A549 (cell line): ENCODE data around the gene PSMF1. TPM values are rescaled to one million over a fixed set of nuclear protein-coding genes. Genes with fewer than 3 reads are reported as not detected.

Experiments used
- ATAC-seq, 2 experiments: fragments of 200-7000 bp in 1 of 2; fragments of >200 bp in 1 of 2; cut with Nextera tagmentation in 1 of 2; cut with Tn5 transposase in 1 of 2; 3 replicates each; pipeline versions ENCODE4 v1.8.0 to v1.9.1; 2018 to 2020; ENCODE audit warnings: mild to moderate bottlenecking in 1 of 2, moderate library complexity in 1 of 2
- CTCF ChIA-PET: fragments of 300-600 bp; sonication (Branson Sonifier 250); formaldehyde crosslinking; extraction: SDS; loops from one replicate; lab custom pipeline; 2021; ENCODE audit warnings: antibody characterized with exemption, inconsistent platforms; lab: Yijun Ruan, JAX
- POLR2A ChIA-PET: fragments of 350-600 bp; formaldehyde crosslinking; extraction: SDS; loops from one replicate; lab custom pipeline; 2021; ENCODE audit warnings: antibody characterized with exemption, inconsistent platforms; lab: Yijun Ruan, JAX
- DNase-seq, 2 experiments: peaks; one replicate each; pipeline versions ENCODE4 v3.0.0 to v3.0.0-alpha.2; 2011 to 2016; ENCODE audit warnings: low read depth in 1 of 2, low spot score in 1 of 2
- FAIRE-seq: peaks from 2 replicates; lab custom pipeline; 2011; peaks lifted over from hg19 to GRCh38; lab: Jason Lieb, UNC
- H3K27ac ChIP-seq, 2 experiments: fragments of >200 bp; sonication (Bioruptor Twin); formaldehyde crosslinking; 3 replicates each; pipeline ENCODE4 v1.5.1; 2016 to 2017
- H3K4me1 ChIP-seq: fragments of >200 bp; sonication (Bioruptor Twin); formaldehyde crosslinking; 3 replicates; pipeline ENCODE4 v1.6.1; 2016
- H3K4me2 ChIP-seq: fragments of >200 bp; sonication (Bioruptor Twin); formaldehyde crosslinking; 3 replicates; pipeline ENCODE4 v1.6.1; 2016
- H3K4me3 ChIP-seq: fragments of >200 bp; sonication (Bioruptor Twin); formaldehyde crosslinking; 3 replicates; pipeline ENCODE4 v1.5.1; 2016
- H3K9me3 ChIP-seq: fragments of >200 bp; sonication (Bioruptor Twin); formaldehyde crosslinking; 3 replicates; pipeline ENCODE4 v1.6.1; 2016
- BHLHE40 ChIP-seq: IDR thresholded peaks from 2 replicates; pipeline ENCODE4 v1.6.1; 2012; ENCODE audit warnings: low read depth, low read length, inconsistent platforms
- CBX2 ChIP-seq: fragments of 200-600 bp; sonication (generic); IDR thresholded peaks from 2 replicates; pipeline ENCODE4 v1.6.1; 2016; ENCODE audit warnings: low read depth, mild to moderate bottlenecking, borderline replicate concordance
- CEBPB ChIP-seq, 2 experiments: fragments of >200 bp in 1 of 2; sonication (Bioruptor Twin) in 1 of 2; formaldehyde crosslinking in 1 of 2; IDR thresholded peaks; 2 replicates each; pipeline ENCODE4 v1.6.1; 2012 to 2016
- CHD4 ChIP-seq: fragments of 200-600 bp; sonication (generic); IDR thresholded peaks from 2 replicates; pipeline ENCODE4 v1.6.1; 2016; ENCODE audit warnings: antibody characterized with exemption, mild to moderate bottlenecking, borderline replicate concordance
- EHMT2 ChIP-seq: fragments of 200-600 bp; sonication (generic); IDR thresholded peaks from 2 replicates; pipeline ENCODE4 v1.6.1; 2016; ENCODE audit warnings: antibody characterized with exemption, low read depth, mild to moderate bottlenecking, moderate library complexity
- EP300 ChIP-seq, 2 experiments: fragments of >200 bp; sonication (Bioruptor Twin); formaldehyde crosslinking; IDR thresholded peaks; 2 replicates in 1 of 2; 3 replicates in 1 of 2; pipeline ENCODE4 v1.6.1; 2016 to 2017
- ESRRA ChIP-seq: fragments of 150-350 bp; IDR thresholded peaks from 2 replicates; pipeline ENCODE4 v1.6.1; 2014; ENCODE audit warnings: mild to moderate bottlenecking, low read length, borderline replicate concordance
- FOSL2 ChIP-seq, 2 experiments: fragments of 450-650 bp in 1 of 2; fragments of >200 bp in 1 of 2; sonication (Bioruptor Twin) in 1 of 2; formaldehyde crosslinking; IDR thresholded peaks; 2 replicates each; pipeline versions ENCODE4 v1.5.0 to v1.6.1; 2016 to 2020; ENCODE audit warnings: mild to moderate bottlenecking in 1 of 2, moderate library complexity in 1 of 2
- FOXS1 ChIP-seq: fragments of 250-450 bp; sonication (Bioruptor Pico); IDR thresholded peaks from 2 replicates; pipeline ENCODE4 v1.5.0; 2020; ENCODE audit warnings: mild to moderate bottlenecking, moderate library complexity
- HDAC2 ChIP-seq: fragments of 200-600 bp; sonication (generic); IDR thresholded peaks from 2 replicates; pipeline ENCODE4 v1.6.1; 2016
- HEYL ChIP-seq: fragments of 250-450 bp; sonication (Bioruptor Pico); IDR thresholded peaks from 2 replicates; pipeline ENCODE4 v1.8.0; 2021; ENCODE audit warnings: mild to moderate bottlenecking, moderate library complexity
- HOXB5 ChIP-seq: fragments of 250-450 bp; sonication (Bioruptor Pico); IDR thresholded peaks from 2 replicates; pipeline ENCODE4 v1.5.0; 2020; ENCODE audit warnings: mild to moderate bottlenecking, moderate library complexity
- JUNB ChIP-seq: fragments of >200 bp; sonication (Bioruptor Twin); formaldehyde crosslinking; IDR thresholded peaks from 2 replicates; pipeline ENCODE4 v1.6.1; 2016
- MAFK ChIP-seq: fragments of 450-650 bp; IDR thresholded peaks from 2 replicates; pipeline ENCODE4 v1.6.1; 2014; ENCODE audit not compliant: partially characterized antibody
- MAZ ChIP-seq: fragments of 150-350 bp; IDR thresholded peaks from 2 replicates; pipeline ENCODE4 v1.6.1; 2014; ENCODE audit warnings: antibody characterized with exemption, low read depth, low read length, borderline replicate concordance
- NFE2L2 ChIP-seq: fragments of 150-350 bp; conservative IDR thresholded peaks from 2 replicates; pipeline ENCODE4 v1.6.1; 2014; ENCODE audit warnings: low read length
- NR3C1 ChIP-seq: fragments of >200 bp; sonication (Bioruptor Twin); formaldehyde crosslinking; IDR thresholded peaks from 3 replicates; pipeline ENCODE4 v1.6.1; 2017
- PHF8 ChIP-seq: fragments of 200-600 bp; sonication (generic); IDR thresholded peaks from 2 replicates; pipeline ENCODE4 v1.6.1; 2016; ENCODE audit warnings: low read depth, mild to moderate bottlenecking, antibody characterized with exemption, moderate library complexity, borderline replicate concordance
- RAD21 ChIP-seq, 2 experiments: fragments of >200 bp in 1 of 2; sonication (Bioruptor Twin) in 1 of 2; formaldehyde crosslinking in 1 of 2; IDR thresholded peaks in 1 of 2; conservative IDR thresholded peaks in 1 of 2; 2 replicates in 1 of 2; 3 replicates in 1 of 2; pipeline ENCODE4 v1.6.1; 2012 to 2018; ENCODE audit warnings: inconsistent platforms in 1 of 2
- RARB ChIP-seq: fragments of 250-450 bp; sonication (Bioruptor Pico); IDR thresholded peaks from 2 replicates; pipeline ENCODE4 v1.8.0; 2021; ENCODE audit warnings: mild to moderate bottlenecking, moderate library complexity
- RNF2 ChIP-seq: fragments of 200-600 bp; sonication (generic); IDR thresholded peaks from 2 replicates; pipeline ENCODE4 v1.6.1; 2016; ENCODE audit warnings: low read depth, mild to moderate bottlenecking, antibody characterized with exemption, moderate library complexity, borderline replicate concordance
- TP53 ChIP-seq: fragments of 250-450 bp; sonication (Bioruptor Pico); IDR thresholded peaks from 2 replicates; pipeline ENCODE4 v1.5.0; 2021; ENCODE audit warnings: mild to moderate bottlenecking, moderate library complexity
- ZFP36 ChIP-seq: fragments of 450-650 bp; IDR thresholded peaks from 2 replicates; pipeline ENCODE4 v1.6.1; 2014; ENCODE audit warnings: borderline replicate concordance; ENCODE audit not compliant: partially characterized antibody
- ZNF302 ChIP-seq: fragments of 250-450 bp; sonication (Bioruptor Pico); IDR thresholded peaks from 2 replicates; pipeline ENCODE4 v1.9.0; 2021; ENCODE audit warnings: inconsistent platforms, mild to moderate bottlenecking, moderate library complexity
- WGBS: methylation state at CpG from one replicate; pipeline ENCODE4 v1.1.6; 2017; ENCODE audit errors: missing lambda C conversion rate; 5-methylcytosine and 5-hydroxymethylcytosine counted together
- polyA plus RNA-seq, 4 experiments: library from polyadenylated mRNA; depleted of rRNA in 3 of 4; stranded (reverse); fragments of >200 nt; fragmentation: RNase III in 1 of 4; extraction: RNeasy Plus Mini Kit Qiagen cat#74134 plus additional on column Dnase treatment in 1 of 4; gene quantifications; 2 replicates in 3 of 4; 3 replicates in 1 of 4; pipeline ENCODE4 v1.2.3, GENCODE V29; 2011 to 2017
- TF ChIP-seq, protein P1 (sequence below): IDR thresholded peaks from 2 replicates; pipeline ENCODE4 v1.6.1; 2012; ENCODE audit warnings: low read depth, borderline replicate concordance
- TF ChIP-seq, protein P2 (sequence below): IDR thresholded peaks from 2 replicates; pipeline ENCODE4 v1.6.1; 2012
- TF ChIP-seq, protein P3 (sequence below): fragments of >200 bp; sonication (Bioruptor Twin); formaldehyde crosslinking; IDR thresholded peaks from 3 replicates; pipeline ENCODE4 v1.5.1; 2016
- TF ChIP-seq, protein P4 (sequence below): fragments of 200-600 bp; sonication (generic); IDR thresholded peaks from 2 replicates; pipeline ENCODE4 v1.6.1; 2016; ENCODE audit warnings: antibody characterized with exemption, mild to moderate bottlenecking, moderate library complexity

PSMF1 gene
- polyA plus RNA-seq, 2 of the 4 experiments (the other 2 are of a cell fraction) = 123 to 157 TPM

DNA sequence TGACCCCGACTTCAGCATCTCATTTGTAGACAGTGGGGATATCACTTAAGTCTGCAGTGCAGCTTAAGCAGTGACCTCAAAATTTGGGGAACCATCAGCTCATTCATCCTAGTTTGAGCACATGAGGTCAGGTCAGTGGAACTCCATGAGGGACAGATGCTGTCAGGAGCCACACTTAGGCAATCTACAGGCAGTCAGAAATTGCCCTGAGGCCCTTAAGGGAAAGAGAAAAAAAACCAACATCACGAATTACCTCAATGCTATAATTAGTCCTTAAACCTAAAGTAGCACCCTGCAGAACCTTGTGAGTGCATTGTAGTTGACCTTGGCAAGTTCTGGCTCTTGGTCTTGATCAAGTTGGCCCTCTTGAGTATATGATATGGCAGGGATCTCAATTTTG, 45.3 kb downstream of the PSMF1 start (continued):
- TF ChIP-seq, protein P1, sequence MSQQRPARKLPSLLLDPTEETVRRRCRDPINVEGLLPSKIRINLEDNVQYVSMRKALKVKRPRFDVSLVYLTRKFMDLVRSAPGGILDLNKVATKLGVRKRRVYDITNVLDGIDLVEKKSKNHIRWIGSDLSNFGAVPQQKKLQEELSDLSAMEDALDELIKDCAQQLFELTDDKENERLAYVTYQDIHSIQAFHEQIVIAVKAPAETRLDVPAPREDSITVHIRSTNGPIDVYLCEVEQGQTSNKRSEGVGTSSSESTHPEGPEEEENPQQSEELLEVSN = no peak
- TF ChIP-seq, protein P2, sequence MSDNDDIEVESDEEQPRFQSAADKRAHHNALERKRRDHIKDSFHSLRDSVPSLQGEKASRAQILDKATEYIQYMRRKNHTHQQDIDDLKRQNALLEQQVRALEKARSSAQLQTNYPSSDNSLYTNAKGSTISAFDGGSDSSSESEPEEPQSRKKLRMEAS = no peak
- TF ChIP-seq EHMT2 (no peak), HDAC2 (no peak), RAD21 (conservative IDR thresholded peaks at IDR 0.05 in 1 of 2, IDR thresholded peaks at IDR 0.05 in 1 of 2) (no peak)

DNA sequence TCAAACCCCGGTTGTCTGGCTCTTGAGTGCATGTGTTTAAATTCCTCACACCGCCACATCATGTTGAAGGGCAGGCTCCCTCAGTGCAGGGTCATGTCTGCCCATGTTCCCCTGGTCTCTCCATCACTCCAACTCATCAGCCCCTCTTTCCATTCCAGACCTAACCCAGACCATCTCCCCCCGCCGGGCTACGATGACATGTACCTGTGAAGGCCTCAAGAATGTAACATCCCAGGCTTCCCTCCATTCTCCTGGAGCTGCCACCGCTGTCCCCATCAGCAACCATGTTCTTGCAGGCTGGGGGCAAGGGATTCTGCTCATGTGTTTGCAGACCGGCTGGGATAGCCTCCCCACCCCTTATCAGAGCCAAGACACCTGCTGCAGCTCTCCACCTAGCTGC, 46.5 kb downstream of the PSMF1 start:
- WGBS = 95% methylated on average over 7 of the region's 7 CpGs
- ChIA-PET POLR2A (no interaction called here), CTCF (interaction anchor here (0.9 to 2.2 kb wide), 6 partner anchors 12 to 339 kb away, joined by 3 to 7 read pairs (median 3); partner anchors contain the start of gene TMEM74B)
- ATAC-seq = no peak
- no peak for TF ChIP-seq HDAC2
- TF ChIP-seq CHD4 = no peak
- no peak for TF ChIP-seq RARB (CRISPR knock-in tag)
- no peak for TF ChIP-seq CEBPB (IDR thresholded peaks at IDR 0.05)
- TF ChIP-seq, protein P2 = no peak
- TF ChIP-seq BHLHE40 = no peak
- no peak for TF ChIP-seq ESRRA
- TF ChIP-seq MAZ = no peak
- TF ChIP-seq HEYL = no peak
- TF ChIP-seq TP53 (CRISPR knock-in tag) = no peak
- TF ChIP-seq EHMT2 = no peak
- TF ChIP-seq JUNB = no peak
- TF ChIP-seq, protein P1 = no peak
- TF ChIP-seq NR3C1 = no peak
- TF ChIP-seq, protein P3, sequence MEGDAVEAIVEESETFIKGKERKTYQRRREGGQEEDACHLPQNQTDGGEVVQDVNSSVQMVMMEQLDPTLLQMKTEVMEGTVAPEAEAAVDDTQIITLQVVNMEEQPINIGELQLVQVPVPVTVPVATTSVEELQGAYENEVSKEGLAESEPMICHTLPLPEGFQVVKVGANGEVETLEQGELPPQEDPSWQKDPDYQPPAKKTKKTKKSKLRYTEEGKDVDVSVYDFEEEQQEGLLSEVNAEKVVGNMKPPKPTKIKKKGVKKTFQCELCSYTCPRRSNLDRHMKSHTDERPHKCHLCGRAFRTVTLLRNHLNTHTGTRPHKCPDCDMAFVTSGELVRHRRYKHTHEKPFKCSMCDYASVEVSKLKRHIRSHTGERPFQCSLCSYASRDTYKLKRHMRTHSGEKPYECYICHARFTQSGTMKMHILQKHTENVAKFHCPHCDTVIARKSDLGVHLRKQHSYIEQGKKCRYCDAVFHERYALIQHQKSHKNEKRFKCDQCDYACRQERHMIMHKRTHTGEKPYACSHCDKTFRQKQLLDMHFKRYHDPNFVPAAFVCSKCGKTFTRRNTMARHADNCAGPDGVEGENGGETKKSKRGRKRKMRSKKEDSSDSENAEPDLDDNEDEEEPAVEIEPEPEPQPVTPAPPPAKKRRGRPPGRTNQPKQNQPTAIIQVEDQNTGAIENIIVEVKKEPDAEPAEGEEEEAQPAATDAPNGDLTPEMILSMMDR = no peak
- TF ChIP-seq HOXB5 (CRISPR knock-in tag) = no peak
- TF ChIP-seq MAFK = no peak
- no peak for TF ChIP-seq FOXS1 (CRISPR knock-in tag)
- no peaks in the 10 kb centered on the region for H3K4me1 ChIP-seq
- H3K4me3 ChIP-seq = no peak overlapping the region
- H3K4me2 ChIP-seq = no peak overlapping the region
- no peak for FAIRE-seq
- H3K27ac ChIP-seq = no peak overlapping the region
- no peaks in the 10 kb centered on the region for H3K9me3 ChIP-seq
- DNase-seq = no peak

DNA sequence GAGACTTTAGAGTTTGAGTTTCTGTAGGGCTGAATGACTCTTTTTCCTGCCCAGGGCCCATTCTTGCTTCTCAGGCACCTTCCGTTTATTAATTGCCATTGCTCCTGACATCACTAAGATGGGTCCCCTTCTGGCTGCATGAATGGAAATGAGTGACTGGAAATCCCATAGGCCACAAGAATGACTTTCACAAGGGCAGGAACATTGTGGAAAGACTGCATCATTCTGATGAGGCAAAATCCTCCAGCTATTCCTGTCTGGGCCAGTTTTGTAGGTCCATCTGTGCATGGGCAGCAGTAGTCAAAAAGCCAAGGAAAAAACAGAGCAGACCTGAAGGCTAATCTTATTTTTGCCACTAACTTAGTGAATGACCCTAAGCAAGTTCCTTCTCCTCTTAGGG, 47.1 kb downstream of the PSMF1 start:
- 100% methylated on average over 1 of the region's 1 CpG for WGBS
- Histone ChIP-seq H3K4me1 (no peaks in the 10 kb centered on the region), H3K9me3 (no peaks in the 10 kb centered on the region), H3K4me3 (no peak overlapping the region), H3K27ac (no peak overlapping the region), H3K4me2 (no peak overlapping the region)
- ATAC-seq (no peak), FAIRE-seq (no peak), DNase-seq (no peak)
- ChIA-PET CTCF (interaction anchor here (0.9 to 2.2 kb wide), 3 partner anchors 11 to 47 kb away, joined by 3 to 7 read pairs (median 3); partner anchors contain the start of gene TMEM74B), POLR2A (no interaction called here)
- no peak for TF ChIP-seq NFE2L2
- no peak for TF ChIP-seq RARB (CRISPR knock-in tag)
- TF ChIP-seq FOSL2 (IDR thresholded peaks at IDR 0.05) = no peak
- TF ChIP-seq FOSL2 (CRISPR knock-in tag; IDR thresholded peaks at IDR 0.05) = no peak
- no peak for TF ChIP-seq ZNF302 (CRISPR knock-in tag)
- no peak for TF ChIP-seq EHMT2
- no peak for TF ChIP-seq RNF2
- no peak for TF ChIP-seq PHF8
- no peak for TF ChIP-seq CBX2
- TF ChIP-seq ZFP36 = no peak
- TF ChIP-seq EP300 (IDR thresholded peaks at IDR 0.05) = no peak
- TF ChIP-seq, protein P4, sequence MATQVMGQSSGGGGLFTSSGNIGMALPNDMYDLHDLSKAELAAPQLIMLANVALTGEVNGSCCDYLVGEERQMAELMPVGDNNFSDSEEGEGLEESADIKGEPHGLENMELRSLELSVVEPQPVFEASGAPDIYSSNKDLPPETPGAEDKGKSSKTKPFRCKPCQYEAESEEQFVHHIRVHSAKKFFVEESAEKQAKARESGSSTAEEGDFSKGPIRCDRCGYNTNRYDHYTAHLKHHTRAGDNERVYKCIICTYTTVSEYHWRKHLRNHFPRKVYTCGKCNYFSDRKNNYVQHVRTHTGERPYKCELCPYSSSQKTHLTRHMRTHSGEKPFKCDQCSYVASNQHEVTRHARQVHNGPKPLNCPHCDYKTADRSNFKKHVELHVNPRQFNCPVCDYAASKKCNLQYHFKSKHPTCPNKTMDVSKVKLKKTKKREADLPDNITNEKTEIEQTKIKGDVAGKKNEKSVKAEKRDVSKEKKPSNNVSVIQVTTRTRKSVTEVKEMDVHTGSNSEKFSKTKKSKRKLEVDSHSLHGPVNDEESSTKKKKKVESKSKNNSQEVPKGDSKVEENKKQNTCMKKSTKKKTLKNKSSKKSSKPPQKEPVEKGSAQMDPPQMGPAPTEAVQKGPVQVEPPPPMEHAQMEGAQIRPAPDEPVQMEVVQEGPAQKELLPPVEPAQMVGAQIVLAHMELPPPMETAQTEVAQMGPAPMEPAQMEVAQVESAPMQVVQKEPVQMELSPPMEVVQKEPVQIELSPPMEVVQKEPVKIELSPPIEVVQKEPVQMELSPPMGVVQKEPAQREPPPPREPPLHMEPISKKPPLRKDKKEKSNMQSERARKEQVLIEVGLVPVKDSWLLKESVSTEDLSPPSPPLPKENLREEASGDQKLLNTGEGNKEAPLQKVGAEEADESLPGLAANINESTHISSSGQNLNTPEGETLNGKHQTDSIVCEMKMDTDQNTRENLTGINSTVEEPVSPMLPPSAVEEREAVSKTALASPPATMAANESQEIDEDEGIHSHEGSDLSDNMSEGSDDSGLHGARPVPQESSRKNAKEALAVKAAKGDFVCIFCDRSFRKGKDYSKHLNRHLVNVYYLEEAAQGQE = no peak
- no peak for TF ChIP-seq NR3C1
